Renal cortex interstitium (tissue), 11 donors: ENCODE results near the gene GMFB. TPM values are rescaled to one million over a fixed set of nuclear protein-coding genes. Genes with fewer than 3 reads are reported as not detected.
"Not testable (repeated sequence)": the region's sequence is repeated elsewhere in the genome, so short reads cannot be mapped to it uniquely, and the experiment has no call there.

Experiments
- DNase-seq, 11 donors: peaks; one replicate each; pipeline ENCODE4 v3.0.0-alpha.2; 2013; ENCODE audit warnings: low read depth in 9 of 11, low spot score in 4 of 11; ENCODE audit errors: extremely low read depth in 1 of 11
- polyA plus RNA-seq, 3 donors: library from polyadenylated mRNA; unstranded; fragments of 120-200 nt; gene quantifications; one replicate each; pipeline ENCODE4 v1.2.1, GENCODE V29; 2013; ENCODE audit not compliant: insufficient read length in 3 of 3

Gene GMFB
- polyA plus RNA-seq, 3 donors: 86.3 to 109 (median 92.2) TPM

GRCh38 chr14:54444681-54445080, 44.1 kb downstream of the GMFB start:
- DNase-seq: no peak

GRCh38 chr14:54443981-54444380, 44.8 kb downstream of the GMFB start:
- peak in 5 of 11 donors; percentile 38 to 66 (median 54) for DNase-seq

GRCh38 chr14:54442961-54443360, 45.8 kb downstream of the GMFB start:
- not testable (repeated sequence) for DNase-seq

- DNase-seq: peak; percentile 82 to 91 (median 89)
Observed at GRCh38 chr14:54440873-54441868, 47.6 kb downstream of the GMFB start, which contains the start of gene CNIH1. Gene CNIH1 (minus strand): TSS chr14:54441374. CDS start chr14:54441327, 47 bp downstream.

GRCh38 chr14:54440476-54440872, 48.3 kb downstream of the GMFB start:
- peak in 1 of 11 donors; percentile 2 for DNase-seq

- no peak for DNase-seq
Observed at GRCh38 chr14:54440037-54440436, 48.7 kb downstream of the GMFB start.

- DNase-seq: no peak
Observed at GRCh38 chr14:54438703-54439102, 50.1 kb downstream of the GMFB start.

GRCh38 chr14:54437954-54438353, 50.8 kb downstream of the GMFB start:
- not testable (repeated sequence) for DNase-seq

GRCh38 chr14:54435500-54435981, 53.2 kb downstream of the GMFB start:
- no peak for DNase-seq

GRCh38 chr14:54428527-54428926, 60.3 kb downstream of the GMFB start:
- no peak for DNase-seq

- DNase-seq: no peak
Observed at GRCh38 chr14:54427871-54428270, 60.9 kb downstream of the GMFB start.

GRCh38 chr14:54425537-54426274, 63.1 kb downstream of the GMFB start:
- no peak for DNase-seq

- DNase-seq: no peak
Observed at GRCh38 chr14:54425068-54425467, 63.7 kb downstream of the GMFB start.

Other genes with a start within 250 kb of the GMFB start
- gene CDKN3, start 92.0 kb downstream of the GMFB start, polyA plus RNA-seq: 10 to 100 TPM; 15.8 to 30.2 (median 28.7) TPM
- gene CNIH1, start 47.6 kb downstream of the GMFB start, polyA plus RNA-seq: 100 to 1,000 TPM; 124 to 144 (median 140) TPM
- gene CGRRF1, start 20.9 kb upstream of the GMFB start, polyA plus RNA-seq: 10 to 100 TPM; 28.0 to 37.4 (median 30.0) TPM
- 10 to 100 TPM in 2 of 3 donors, 1 to 10 TPM in 1; 8.6 to 14.4 (median 10.1) TPM for gene SAMD4A, start 78.1 kb upstream of the GMFB start, polyA plus RNA-seq